ENCODE data around the gene GMDS.

GMDS gene

DNA sequence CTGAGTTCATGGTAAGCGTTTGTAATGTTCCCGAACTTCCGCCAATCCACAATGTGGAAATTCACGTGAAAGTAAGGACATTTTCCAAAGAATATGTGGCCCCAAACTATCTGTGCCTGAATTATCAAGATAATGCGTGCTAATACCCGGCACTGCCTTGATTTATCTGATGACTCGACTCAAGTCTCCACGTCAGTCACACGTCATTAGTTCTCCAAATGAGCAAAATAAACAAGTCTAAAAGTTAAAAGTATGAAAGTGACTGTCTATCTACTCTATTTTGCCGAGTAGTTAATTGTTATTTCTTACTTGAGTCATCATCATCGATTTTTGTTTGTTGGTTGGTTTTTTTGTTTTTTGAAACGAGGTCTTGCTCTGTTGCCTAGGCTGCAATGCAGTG, 657.4 kb downstream of the GMDS start:
- no peak overlapping the region for H3K4me3 ChIP-seq (ENCODE audit: low read depth in 1 of 2, low read length in 2 of 2)
- no peak overlapping the region for H2AFZ ChIP-seq (ENCODE audit: low read depth, low read length)
- H3K27ac ChIP-seq (ENCODE audit: low read length): no peak overlapping the region
- no peaks in the 10 kb centered on the region for H3K79me2 ChIP-seq (ENCODE audit: insufficient read depth, low read length)
- H4K20me1 ChIP-seq (ENCODE audit: insufficient read depth, low read length): no peaks in the 10 kb centered on the region
- H3K4me1 ChIP-seq (ENCODE audit: insufficient read depth, low read length): no peaks in the 10 kb centered on the region
- no peaks in the 10 kb centered on the region for H3K9me3 ChIP-seq (ENCODE audit: insufficient read depth, low read length, severe bottlenecking)
- H3K36me3 ChIP-seq (ENCODE audit: insufficient read depth, low read length): no peaks in the 10 kb centered on the region
- no peak overlapping the region for H3K4me2 ChIP-seq (ENCODE audit: insufficient read depth, low read length)
- DNase-seq (no peak), ATAC-seq (ENCODE audit: insufficient read depth, low read depth) (no peak)
- TF ChIP-seq CTCF (IDR thresholded peaks at IDR 0.05; ENCODE audit: borderline replicate concordance, extremely low read depth, low read length, poor library complexity, severe bottlenecking) (no peak), EZH2 (IDR thresholded peaks at IDR 0.05; ENCODE audit: borderline replicate concordance, low read depth, low read length, severe bottlenecking) (no peak)
- H3K27me3 ChIP-seq (ENCODE audit: insufficient read depth, low read length, poor library complexity): no peaks in the 10 kb centered on the region
- H3K9ac ChIP-seq (ENCODE audit: low read depth, low read length): no peak overlapping the region

DNA sequence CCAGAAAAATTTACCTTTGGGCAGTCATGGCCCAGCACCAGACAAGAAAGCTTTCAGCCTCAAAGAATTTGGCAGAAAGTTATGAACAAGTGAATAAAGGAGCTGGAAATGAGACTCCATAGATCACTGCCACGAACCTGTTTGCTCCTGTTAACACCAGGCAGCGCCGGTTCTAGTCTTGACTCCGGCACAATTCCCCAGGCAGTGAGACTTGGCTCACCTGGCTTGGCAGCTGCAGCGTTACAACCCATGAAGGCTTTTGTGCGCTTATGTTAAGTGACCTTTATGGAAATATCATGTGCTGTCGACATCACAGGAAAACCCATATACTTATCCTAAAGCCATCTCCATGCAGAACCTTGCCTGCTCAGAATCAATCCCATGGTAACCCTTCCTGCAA, 657.9 kb downstream of the GMDS start:
- Histone ChIP-seq H3K9me3 (ENCODE audit: insufficient read depth, low read length, severe bottlenecking) (no peaks in the 10 kb centered on the region), H3K4me3 (ENCODE audit: low read depth in 1 of 2, low read length in 2 of 2) (no peak overlapping the region), H3K9ac (ENCODE audit: low read depth, low read length) (no peak overlapping the region), H3K27ac (ENCODE audit: low read length) (no peak overlapping the region), H3K4me2 (ENCODE audit: insufficient read depth, low read length) (no peak overlapping the region), H3K27me3 (ENCODE audit: insufficient read depth, low read length, poor library complexity) (no peaks in the 10 kb centered on the region), H4K20me1 (ENCODE audit: insufficient read depth, low read length) (no peaks in the 10 kb centered on the region), H3K4me1 (ENCODE audit: insufficient read depth, low read length) (no peaks in the 10 kb centered on the region), H2AFZ (ENCODE audit: low read depth, low read length) (no peak overlapping the region), H3K36me3 (ENCODE audit: insufficient read depth, low read length) (no peaks in the 10 kb centered on the region), H3K79me2 (ENCODE audit: insufficient read depth, low read length) (no peaks in the 10 kb centered on the region)
- no peak for DNase-seq
- TF ChIP-seq EZH2 (IDR thresholded peaks at IDR 0.05; ENCODE audit: borderline replicate concordance, low read depth, low read length, severe bottlenecking) (no peak), CTCF (IDR thresholded peaks at IDR 0.05; ENCODE audit: borderline replicate concordance, extremely low read depth, low read length, poor library complexity, severe bottlenecking) (no peak)
- ATAC-seq (ENCODE audit: insufficient read depth, low read depth): no peak

DNA sequence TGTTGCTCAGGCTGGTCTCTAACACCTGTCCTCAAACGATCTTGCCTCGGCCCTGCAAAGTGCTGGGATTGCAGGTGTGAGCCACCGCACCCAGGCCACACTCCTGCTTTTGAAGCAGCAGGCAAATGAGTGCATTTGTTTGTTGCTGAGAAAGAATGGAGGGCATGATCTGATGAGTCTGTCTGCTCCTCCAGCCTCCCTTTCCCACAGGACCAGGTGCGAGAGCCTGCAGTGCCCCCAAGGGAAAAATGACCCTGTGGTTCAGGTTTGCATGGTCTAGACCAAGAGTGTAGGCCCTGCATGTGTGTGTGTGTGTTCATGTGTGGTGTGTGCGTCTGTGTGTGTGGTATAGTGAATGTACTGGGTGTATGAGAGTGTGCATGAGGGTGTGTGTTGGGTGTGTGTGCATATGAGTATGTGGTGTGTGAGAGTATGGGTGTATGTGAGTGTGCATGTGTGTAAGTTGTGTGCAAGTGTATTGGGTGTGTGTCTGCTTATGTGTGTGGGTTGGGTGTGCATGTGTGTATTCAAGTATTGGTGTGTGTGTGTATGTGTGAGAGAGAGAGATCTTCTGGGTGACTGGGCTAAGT, 658.4 kb downstream of the GMDS start:
- no peaks in the 10 kb centered on the region for H3K9me3 ChIP-seq (ENCODE audit: insufficient read depth, low read length, severe bottlenecking)
- ATAC-seq (ENCODE audit: insufficient read depth, low read depth) (no peak), DNase-seq (no peak)
- no peak overlapping the region for H3K27ac ChIP-seq (ENCODE audit: low read length)
- H2AFZ ChIP-seq (ENCODE audit: low read depth, low read length): no peak overlapping the region
- no peaks in the 10 kb centered on the region for H3K4me1 ChIP-seq (ENCODE audit: insufficient read depth, low read length)
- H3K4me2 ChIP-seq (ENCODE audit: insufficient read depth, low read length): no peak overlapping the region
- TF ChIP-seq CTCF (IDR thresholded peaks at IDR 0.05; ENCODE audit: borderline replicate concordance, extremely low read depth, low read length, poor library complexity, severe bottlenecking) (no peak), EZH2 (IDR thresholded peaks at IDR 0.05; ENCODE audit: borderline replicate concordance, low read depth, low read length, severe bottlenecking) (no peak)
- H3K27me3 ChIP-seq (ENCODE audit: insufficient read depth, low read length, poor library complexity): no peaks in the 10 kb centered on the region
- H3K9ac ChIP-seq (ENCODE audit: low read depth, low read length): no peak overlapping the region
- H3K79me2 ChIP-seq (ENCODE audit: insufficient read depth, low read length): no peaks in the 10 kb centered on the region
- no peak overlapping the region for H3K4me3 ChIP-seq (ENCODE audit: low read depth in 1 of 2, low read length in 2 of 2)
- no peaks in the 10 kb centered on the region for H4K20me1 ChIP-seq (ENCODE audit: insufficient read depth, low read length)
- no peaks in the 10 kb centered on the region for H3K36me3 ChIP-seq (ENCODE audit: insufficient read depth, low read length)

DNA sequence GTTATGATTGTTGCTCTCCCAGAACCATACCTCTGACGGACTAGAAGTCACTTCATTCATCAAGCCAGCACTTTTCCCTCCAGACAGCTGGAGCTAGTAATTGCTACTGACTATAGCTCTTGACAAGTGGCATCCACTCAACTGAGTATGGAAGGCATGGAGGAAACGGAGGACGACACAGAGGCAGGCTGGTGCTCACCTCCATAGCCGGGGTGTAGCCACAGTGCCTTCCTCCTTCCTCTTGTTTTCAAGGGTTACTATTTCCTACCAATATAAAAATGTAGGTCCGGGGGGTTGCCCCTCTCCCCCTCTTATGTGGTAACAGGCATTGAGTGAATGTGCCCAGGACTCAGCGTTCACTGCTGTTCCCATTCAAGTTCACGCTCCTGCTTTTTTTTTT, 659.1 kb downstream of the GMDS start:
- no peak for DNase-seq
- Histone ChIP-seq H3K4me2 (ENCODE audit: insufficient read depth, low read length) (no peak overlapping the region), H3K36me3 (ENCODE audit: insufficient read depth, low read length) (no peaks in the 10 kb centered on the region), H3K9ac (ENCODE audit: low read depth, low read length) (no peak overlapping the region), H4K20me1 (ENCODE audit: insufficient read depth, low read length) (no peaks in the 10 kb centered on the region), H3K9me3 (ENCODE audit: insufficient read depth, low read length, severe bottlenecking) (no peaks in the 10 kb centered on the region), H3K27me3 (ENCODE audit: insufficient read depth, low read length, poor library complexity) (no peaks in the 10 kb centered on the region), H3K4me1 (ENCODE audit: insufficient read depth, low read length) (no peaks in the 10 kb centered on the region), H2AFZ (ENCODE audit: low read depth, low read length) (no peak overlapping the region), H3K79me2 (ENCODE audit: insufficient read depth, low read length) (no peaks in the 10 kb centered on the region), H3K27ac (ENCODE audit: low read length) (no peak overlapping the region), H3K4me3 (ENCODE audit: low read depth in 1 of 2, low read length in 2 of 2) (no peak overlapping the region)
- no peak for ATAC-seq (ENCODE audit: insufficient read depth, low read depth)
- TF ChIP-seq CTCF (IDR thresholded peaks at IDR 0.05; ENCODE audit: borderline replicate concordance, extremely low read depth, low read length, poor library complexity, severe bottlenecking) (no peak), EZH2 (IDR thresholded peaks at IDR 0.05; ENCODE audit: borderline replicate concordance, low read depth, low read length, severe bottlenecking) (no peak)

Data from DND-41 (cell line).